WTC11 (cell line): Measurements from ENCODE around the gene GTF2I. TPM values are rescaled to one million over a fixed set of nuclear protein-coding genes. Genes with fewer than 3 reads are reported as not detected.

Experiments used
- ATAC-seq: fragments of 200-7000 bp; cut with Tn5 transposase; 2 replicates; pipeline ENCODE4 v1.10.0; 2021; ENCODE audit warnings: mild to moderate bottlenecking, moderate library complexity
- CTCF ChIA-PET: fragments of 300-600 bp; sonication (Branson Sonifier 250); formaldehyde crosslinking; loops from one replicate; lab custom pipeline; 2021; ENCODE audit warnings: antibody characterized with exemption; lab: Charles Lee
- POLR2A ChIA-PET: fragments of 350-600 bp; sonication (Branson Sonifier 250); formaldehyde crosslinking; loops from one replicate; lab custom pipeline; 2021; ENCODE audit warnings: antibody characterized with exemption; lab: Charles Lee
- DNase-seq: peaks from one replicate; pipeline ENCODE4 v3.0.0; 2021; ENCODE audit warnings: low spot score
- H3K27ac Mint-ChIP-seq: 2 replicates; pipeline ENCODE4 v1.8.0; 2021; ENCODE audit warnings: mixed read lengths
- H3K27me3 Mint-ChIP-seq: 2 replicates; pipeline ENCODE4 v1.8.0; 2021; ENCODE audit warnings: low read depth, mild to moderate bottlenecking, moderate library complexity, mixed read lengths
- H3K36me3 Mint-ChIP-seq: 2 replicates; pipeline ENCODE4 v1.8.0; 2021; ENCODE audit warnings: mixed read lengths
- H3K4me1 Mint-ChIP-seq: 2 replicates; pipeline ENCODE4 v1.8.0; 2022; ENCODE audit warnings: mixed read lengths
- H3K4me3 Mint-ChIP-seq: 2 replicates; pipeline ENCODE4 v1.8.0; 2021; ENCODE audit warnings: mild to moderate bottlenecking, moderate library complexity, mixed read lengths
- H3K9me3 Mint-ChIP-seq: 2 replicates; pipeline ENCODE4 v1.8.0; 2021; ENCODE audit warnings: mixed read lengths
- ATF6 ChIP-seq: sonication (generic); formaldehyde crosslinking; IDR thresholded peaks from 2 replicates; pipeline ENCODE4 v1.8.1; 2023; ENCODE audit warnings: mild to moderate bottlenecking, missing genetic modification reagents
- CBFB ChIP-seq: sonication (generic); formaldehyde crosslinking; IDR thresholded peaks from 2 replicates; pipeline ENCODE4 v1.8.1; 2022; ENCODE audit warnings: mild to moderate bottlenecking, low read depth, missing genetic modification reagents
- CTCF ChIP-seq: fragments of 200-600 bp; IDR thresholded peaks from 2 replicates; pipeline ENCODE4 v1.8.0; 2022; ENCODE audit warnings: antibody characterized with exemption
- ESRRA ChIP-seq: sonication (generic); formaldehyde crosslinking; IDR thresholded peaks from 2 replicates; pipeline ENCODE4 v1.8.1; 2022; ENCODE audit warnings: mild to moderate bottlenecking, missing genetic modification reagents, borderline replicate concordance
- FOXJ3 ChIP-seq: sonication (generic); formaldehyde crosslinking; IDR thresholded peaks from 2 replicates; pipeline ENCODE4 v1.9.0; 2021; ENCODE audit warnings: missing genetic modification reagents, mild to moderate bottlenecking, borderline replicate concordance
- GABPB1 ChIP-seq: sonication (generic); formaldehyde crosslinking; IDR thresholded peaks from 2 replicates; pipeline ENCODE4 v1.8.1; 2023; ENCODE audit warnings: mild to moderate bottlenecking, missing genetic modification reagents
- MLX ChIP-seq: sonication (generic); formaldehyde crosslinking; IDR thresholded peaks from 2 replicates; pipeline ENCODE4 v1.8.1; 2023; ENCODE audit warnings: mild to moderate bottlenecking, missing genetic modification reagents, moderate library complexity
- NFATC4 ChIP-seq: fragments of 250-450 bp; sonication (Bioruptor Pico); IDR thresholded peaks from 2 replicates; pipeline ENCODE4 v1.9.0; 2021; ENCODE audit warnings: mild to moderate bottlenecking
- total RNA-seq: library from RNA; stranded (reverse); gene quantifications from 3 replicates; pipeline ENCODE4 v1.2.3, GENCODE V29; 2021
- TF ChIP-seq, protein P1 (sequence below): sonication (generic); formaldehyde crosslinking; IDR thresholded peaks from 2 replicates; pipeline ENCODE4 v1.8.0; 2023; ENCODE audit warnings: missing genetic modification reagents, mild to moderate bottlenecking, borderline replicate concordance

Gene GTF2I
- total RNA-seq, 1 experiment from 2014 or later: 308 TPM

- TF ChIP-seq MLX (CRISPR knock-in tag) (no peak), ESRRA (CRISPR knock-in tag) (no peak), ATF6 (CRISPR knock-in tag) (no peak), NFATC4 (no peak), GABPB1 (CRISPR knock-in tag) (peak; percentile 17; the same call in 1 of the 2 replicates), FOXJ3 (CRISPR knock-in tag) (no peak)
- TF ChIP-seq, protein P1, sequence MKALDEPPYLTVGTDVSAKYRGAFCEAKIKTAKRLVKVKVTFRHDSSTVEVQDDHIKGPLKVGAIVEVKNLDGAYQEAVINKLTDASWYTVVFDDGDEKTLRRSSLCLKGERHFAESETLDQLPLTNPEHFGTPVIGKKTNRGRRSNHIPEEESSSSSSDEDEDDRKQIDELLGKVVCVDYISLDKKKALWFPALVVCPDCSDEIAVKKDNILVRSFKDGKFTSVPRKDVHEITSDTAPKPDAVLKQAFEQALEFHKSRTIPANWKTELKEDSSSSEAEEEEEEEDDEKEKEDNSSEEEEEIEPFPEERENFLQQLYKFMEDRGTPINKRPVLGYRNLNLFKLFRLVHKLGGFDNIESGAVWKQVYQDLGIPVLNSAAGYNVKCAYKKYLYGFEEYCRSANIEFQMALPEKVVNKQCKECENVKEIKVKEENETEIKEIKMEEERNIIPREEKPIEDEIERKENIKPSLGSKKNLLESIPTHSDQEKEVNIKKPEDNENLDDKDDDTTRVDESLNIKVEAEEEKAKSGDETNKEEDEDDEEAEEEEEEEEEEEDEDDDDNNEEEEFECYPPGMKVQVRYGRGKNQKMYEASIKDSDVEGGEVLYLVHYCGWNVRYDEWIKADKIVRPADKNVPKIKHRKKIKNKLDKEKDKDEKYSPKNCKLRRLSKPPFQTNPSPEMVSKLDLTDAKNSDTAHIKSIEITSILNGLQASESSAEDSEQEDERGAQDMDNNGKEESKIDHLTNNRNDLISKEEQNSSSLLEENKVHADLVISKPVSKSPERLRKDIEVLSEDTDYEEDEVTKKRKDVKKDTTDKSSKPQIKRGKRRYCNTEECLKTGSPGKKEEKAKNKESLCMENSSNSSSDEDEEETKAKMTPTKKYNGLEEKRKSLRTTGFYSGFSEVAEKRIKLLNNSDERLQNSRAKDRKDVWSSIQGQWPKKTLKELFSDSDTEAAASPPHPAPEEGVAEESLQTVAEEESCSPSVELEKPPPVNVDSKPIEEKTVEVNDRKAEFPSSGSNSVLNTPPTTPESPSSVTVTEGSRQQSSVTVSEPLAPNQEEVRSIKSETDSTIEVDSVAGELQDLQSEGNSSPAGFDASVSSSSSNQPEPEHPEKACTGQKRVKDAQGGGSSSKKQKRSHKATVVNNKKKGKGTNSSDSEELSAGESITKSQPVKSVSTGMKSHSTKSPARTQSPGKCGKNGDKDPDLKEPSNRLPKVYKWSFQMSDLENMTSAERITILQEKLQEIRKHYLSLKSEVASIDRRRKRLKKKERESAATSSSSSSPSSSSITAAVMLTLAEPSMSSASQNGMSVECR (CRISPR knock-in tag): no peak
These were observed 29.7 kb upstream of the GTF2I start (continued) for GRCh38 chr7:74627661-74628411.

- ATAC-seq (no peak), DNase-seq (no peak)
- Mint-ChIP-seq H3K9me3 (no peaks in the 10 kb centered on the region), H3K4me1 (peaks cover 12% of the 10 kb centered on the region), H3K27me3 (no peaks in the 10 kb centered on the region), H3K27ac (no peak overlapping the region), H3K36me3 (no peaks in the 10 kb centered on the region), H3K4me3 (no peak overlapping the region)
- ChIA-PET CTCF (interaction anchor here (0.6 to 1.3 kb wide), 2 partner anchors 36 to 227 kb away, joined by 3 to 4 read pairs; no protein-coding TSS in a partner anchor), POLR2A (interaction anchor here (1.6 kb wide), 1 partner anchor 25 kb away, joined by 3 read pairs; the partner anchor contains the start of gene GTF2I)
- TF ChIP-seq, protein P1 (CRISPR knock-in tag): no peak
- TF ChIP-seq CBFB (no peak), CTCF (no peak)
These were observed 25.0 kb upstream of the GTF2I start for GRCh38 chr7:74632505-74632904.
